NCI-H1105 (cell line): ENCODE measurements around the gene JARID2.

Experiments used
- DNase-seq: peaks from one replicate; lab custom pipeline; 2025; lab: John Stamatoyannopoulos, UW

Gene JARID2

DNA sequence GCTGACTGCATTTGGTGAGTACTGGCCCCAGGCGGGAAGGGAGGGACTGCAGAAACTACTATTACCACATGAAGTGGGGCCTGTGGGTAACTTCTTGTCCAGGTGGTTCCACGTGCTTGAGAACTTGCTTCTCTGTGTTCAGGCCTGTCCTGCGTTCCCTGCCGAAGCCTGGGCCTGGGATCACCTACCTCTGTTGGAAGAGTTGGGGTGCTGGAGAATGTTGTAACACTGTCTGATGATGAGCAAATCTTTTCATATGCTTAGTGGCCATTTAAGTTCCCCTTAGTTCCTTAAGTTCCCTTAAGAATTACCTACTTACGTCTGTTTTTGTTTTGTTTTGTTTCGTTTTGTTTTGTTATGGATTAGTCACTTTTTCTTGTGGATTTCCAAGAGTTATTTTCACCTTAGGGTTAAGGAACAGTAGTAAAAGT is 262.6 kb downstream of the JARID2 start:
- no peak for DNase-seq

DNA sequence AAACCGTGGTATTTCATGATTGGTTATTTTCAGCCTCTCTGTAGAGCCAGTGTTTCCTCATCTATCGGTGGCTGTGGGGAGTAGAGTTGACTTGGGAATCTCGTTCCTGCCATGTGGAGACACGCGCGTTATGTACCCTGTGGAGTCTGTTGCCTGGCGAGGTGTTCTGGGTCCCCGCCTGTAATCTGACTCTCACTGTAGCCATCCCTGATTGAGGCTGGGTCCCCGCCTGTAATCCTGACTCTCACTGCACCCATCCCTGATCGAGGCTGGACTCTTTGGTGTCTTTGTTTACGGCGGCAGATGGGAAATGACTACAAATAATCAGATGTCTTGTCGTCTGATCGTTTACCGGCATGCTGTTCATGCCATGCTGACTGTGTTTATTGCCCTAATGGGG is 263.1 kb downstream of the JARID2 start:
- no peak for DNase-seq

DNA sequence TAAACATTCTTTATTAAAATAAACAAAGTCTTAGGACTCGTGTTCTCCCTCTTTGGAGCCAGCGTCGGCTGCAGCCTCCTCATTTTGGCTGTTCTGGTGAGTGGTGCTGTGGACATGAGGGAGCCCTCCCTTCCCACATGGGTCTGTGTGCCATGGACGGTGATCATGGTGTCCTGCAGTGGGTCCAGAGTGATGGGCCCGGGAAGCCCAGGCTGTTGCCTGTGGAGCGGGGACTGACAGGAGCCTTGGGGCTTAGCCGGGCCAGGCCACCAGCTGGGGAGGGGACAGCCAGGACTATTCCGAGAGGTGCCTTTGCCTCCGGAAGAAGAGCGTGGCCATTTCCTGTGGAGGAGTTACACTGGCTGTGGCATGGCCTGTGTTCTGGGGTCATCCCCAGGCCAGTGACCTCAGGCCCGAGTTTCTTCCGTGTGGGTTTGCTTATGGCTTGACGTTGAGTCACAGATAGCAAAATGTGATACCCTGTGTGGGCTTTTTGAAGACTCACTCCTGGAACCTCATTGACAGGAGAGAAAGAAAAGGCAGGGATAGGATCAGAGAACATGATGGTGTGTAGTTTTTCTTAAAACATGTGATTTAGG is 263.6 kb downstream of the JARID2 start:
- no peak for DNase-seq

DNA sequence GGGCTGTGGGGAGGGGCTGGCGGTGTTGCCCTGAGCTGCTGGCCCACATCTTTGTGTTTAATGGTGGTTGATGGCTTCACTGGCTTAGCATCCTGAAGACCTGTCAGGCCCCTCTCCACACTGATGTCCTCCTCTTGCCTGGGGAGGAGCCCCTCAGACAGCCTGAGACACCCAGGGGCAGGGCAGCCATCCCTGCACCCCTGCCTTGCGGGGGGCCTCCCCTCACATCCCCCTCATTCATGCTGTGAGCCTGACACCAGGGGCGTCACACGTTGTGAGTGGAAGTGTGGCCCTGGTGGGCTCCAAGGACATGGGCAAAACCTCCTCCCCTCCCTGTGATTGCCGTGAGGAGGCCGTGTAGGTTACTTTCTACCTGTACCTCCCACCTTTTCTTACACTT is 264.3 kb downstream of the JARID2 start:
- DNase-seq = no peak

DNA sequence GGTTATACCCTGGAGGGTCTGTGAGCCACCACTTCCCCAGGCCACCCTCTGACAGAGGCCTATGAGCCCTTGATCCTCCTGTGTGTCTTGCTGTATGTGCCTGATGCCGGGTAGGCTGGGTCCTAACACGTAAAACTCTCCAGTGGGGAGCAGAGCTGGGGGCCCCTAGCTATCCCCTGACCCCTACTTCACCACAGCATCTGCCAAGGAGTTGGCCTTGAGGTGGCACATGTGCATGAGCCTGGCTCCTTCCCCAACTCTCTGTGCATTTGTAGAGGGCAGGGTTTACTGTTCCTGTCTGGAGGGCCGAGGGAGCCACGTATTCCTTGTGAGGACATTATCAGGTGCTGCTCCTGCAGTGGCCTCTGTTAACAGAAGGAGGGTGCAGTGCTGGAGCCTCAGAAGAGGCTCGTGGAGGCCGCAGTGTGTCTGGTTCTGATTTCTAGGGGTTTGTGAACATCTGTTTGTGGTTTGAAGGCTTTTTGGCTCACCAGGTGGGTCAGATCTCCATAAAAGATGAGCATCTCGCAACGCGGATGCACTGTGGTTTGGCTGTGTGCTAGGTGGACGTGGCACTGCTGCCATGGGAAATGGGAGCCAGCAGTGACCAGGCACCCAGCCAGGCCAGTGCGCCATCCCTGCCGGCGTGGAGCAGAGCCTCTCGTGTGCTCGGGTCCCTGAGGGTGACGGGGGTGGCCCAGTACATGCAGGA is 264.8 kb downstream of the JARID2 start:
- no peak for DNase-seq

DNA sequence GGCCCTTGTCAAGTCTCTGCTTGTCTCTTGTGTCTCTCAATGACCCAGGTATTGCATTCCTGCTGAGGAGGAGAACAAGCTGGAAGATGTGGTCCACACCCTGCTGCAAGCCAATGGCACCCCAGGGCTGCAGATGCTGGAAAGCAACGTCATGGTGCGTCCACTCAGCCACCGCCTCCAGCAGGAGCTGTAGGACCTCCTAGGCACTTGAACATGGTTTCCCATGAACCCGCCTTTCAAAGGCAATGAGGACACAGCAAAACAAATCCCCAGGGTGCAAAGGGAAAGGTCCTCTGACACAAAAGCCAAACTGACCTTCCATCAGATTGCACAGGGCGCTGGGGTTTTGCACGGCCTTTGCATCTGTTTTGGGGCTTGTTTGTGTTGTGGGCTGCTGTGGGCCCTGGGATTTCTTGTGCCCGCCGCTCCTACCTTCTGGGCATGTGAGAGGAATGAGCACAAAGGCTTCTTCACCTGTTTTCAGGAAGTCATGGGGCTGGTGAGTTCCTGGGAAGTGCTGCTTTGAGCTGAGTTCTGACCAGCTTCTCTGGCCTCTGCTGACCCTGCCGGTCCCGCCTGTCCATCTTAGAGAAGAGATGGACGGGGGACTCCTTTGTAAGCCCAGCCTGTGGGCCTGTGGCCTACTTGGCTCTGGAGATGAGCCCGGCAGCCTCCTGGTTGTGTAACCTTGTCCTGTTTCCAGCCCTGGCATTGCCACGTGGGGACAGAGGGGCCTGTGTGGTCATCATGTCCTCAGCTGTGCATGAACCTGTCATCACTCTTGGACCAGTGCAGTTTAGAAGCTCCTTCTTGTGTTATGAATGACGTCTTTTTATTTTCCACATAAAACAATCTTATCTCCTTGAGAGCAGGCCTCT is 265.6 kb downstream of the JARID2 start:
- no peak for DNase-seq

DNA sequence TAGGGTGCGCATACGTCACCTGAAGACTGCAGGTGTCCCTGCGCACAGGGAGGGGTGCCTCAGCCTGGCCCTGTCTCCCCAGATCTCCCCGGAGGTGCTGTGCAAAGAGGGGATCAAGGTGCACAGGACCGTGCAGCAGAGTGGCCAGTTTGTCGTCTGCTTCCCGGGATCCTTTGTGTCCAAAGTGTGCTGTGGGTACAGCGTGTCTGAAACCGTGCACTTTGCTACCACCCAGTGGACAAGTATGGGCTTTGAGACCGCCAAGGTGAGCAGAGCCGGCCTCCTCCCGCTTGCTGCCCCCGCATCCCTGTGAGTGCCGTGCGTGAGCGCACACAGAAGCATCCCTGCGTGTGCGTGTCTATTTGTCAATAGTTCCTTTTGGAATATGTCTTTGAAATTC is 266.3 kb downstream of the JARID2 start:
- DNase-seq = no peak

DNA sequence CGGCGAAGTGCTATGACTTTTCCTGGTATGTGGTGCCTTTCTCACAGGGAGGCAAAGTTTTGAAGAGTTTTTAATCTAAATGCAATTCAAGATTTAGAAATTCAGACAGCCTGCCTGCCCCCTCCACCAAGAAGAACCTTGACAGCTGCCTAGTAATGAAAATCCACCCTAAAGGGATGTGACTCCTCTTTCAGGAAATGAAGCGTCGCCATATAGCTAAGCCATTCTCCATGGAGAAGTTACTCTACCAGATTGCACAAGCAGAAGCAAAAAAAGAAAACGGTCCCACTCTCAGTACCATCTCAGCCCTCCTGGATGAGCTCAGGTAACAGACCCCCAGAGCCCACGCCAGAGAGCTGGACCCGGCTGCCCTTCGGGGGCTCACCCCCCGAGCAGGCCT is 266.9 kb downstream of the JARID2 start:
- no peak for DNase-seq

DNA sequence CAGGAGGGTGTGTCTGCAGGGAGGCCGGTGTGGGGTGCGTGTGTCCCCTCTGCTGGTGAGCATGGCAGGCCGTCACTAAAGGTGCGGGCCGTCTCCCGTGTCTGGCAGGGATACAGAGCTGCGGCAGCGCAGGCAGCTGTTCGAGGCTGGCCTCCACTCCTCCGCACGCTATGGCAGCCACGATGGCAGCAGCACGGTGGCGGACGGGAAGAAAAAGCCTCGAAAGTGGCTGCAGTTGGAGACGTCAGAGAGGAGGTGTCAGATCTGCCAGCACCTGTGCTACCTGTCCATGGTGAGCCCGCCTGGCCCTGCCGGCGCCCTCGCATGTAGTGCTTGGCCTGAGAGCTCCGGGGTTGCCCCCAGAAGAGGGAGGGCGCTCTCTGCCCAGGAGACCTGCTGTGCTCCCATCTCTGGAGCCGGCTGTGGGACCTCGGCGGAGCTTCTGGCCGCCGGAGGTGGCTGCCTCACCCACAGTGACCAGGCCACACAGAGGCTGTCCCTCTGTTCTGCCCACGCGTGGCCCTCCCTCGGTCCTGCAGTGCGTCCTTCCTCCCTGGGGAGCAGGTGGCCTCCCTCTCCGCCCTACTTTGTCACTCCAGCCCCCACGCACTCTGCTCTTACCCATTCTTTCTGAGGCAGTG is 267.4 kb downstream of the JARID2 start:
- DNase-seq = no peak

DNA sequence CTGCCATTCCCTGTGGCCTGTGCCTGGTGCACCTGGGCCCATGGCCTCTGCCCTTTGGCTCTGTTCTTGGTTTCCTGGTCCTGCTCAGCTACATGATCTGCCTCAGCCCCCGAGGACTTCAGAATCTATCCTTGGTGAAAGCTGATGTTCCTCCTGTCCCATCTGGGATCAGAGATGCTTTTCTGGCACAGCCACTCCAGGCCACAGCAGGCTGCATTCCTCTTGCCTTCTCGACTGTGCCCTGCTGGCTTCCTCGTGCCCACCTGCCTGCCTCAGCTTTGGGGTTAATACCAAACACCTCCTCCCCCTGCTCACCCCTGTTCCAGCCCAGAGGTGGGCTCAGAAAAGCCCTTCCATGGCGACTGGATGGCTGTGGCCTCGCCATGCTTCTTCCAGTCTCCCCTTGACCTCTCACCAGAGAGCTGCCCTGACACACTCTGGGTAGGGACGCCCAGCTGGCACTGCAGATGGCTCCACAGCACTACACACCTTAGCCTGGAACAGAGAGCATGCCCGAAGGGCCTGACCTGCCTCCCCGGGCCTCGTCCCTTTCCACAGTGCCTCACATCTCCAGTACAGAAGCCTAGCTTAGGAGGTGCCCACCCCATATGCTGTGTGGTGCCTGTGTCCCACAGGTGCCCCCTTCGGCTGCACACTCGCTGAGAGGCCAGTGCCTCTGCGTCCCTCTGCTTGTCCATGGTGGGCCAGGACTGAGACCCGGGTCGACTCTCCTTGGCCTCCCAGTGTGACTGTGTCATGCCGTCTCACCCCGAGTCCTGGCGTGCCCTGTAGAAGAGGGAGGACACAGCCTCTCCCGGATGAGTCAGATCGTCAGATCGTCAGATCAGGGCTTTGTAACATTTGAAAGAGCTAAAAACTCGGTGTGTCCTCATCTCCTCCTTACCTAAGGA is 268.2 kb downstream of the JARID2 start:
- no peak for DNase-seq

DNA sequence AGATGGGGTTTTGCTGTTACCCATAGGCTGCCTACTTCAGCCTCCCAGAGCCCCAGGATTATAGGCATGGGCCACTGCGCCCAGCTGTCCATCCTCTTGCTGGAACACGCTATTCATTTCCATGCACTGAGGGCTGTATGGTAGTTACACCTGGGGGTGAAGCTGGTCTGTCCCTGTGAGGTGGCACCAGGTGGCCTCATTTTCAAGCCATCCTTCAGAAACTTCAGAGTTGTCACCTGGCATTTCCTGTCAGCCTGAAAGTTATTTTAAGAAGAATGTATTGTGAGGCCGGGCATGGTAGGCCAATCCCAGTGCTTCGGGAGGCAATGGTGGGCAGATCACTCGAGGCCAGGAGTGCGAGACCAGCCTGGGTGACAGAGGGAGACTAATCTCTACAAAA is 269.4 kb downstream of the JARID2 start:
- no peak for DNase-seq

DNA sequence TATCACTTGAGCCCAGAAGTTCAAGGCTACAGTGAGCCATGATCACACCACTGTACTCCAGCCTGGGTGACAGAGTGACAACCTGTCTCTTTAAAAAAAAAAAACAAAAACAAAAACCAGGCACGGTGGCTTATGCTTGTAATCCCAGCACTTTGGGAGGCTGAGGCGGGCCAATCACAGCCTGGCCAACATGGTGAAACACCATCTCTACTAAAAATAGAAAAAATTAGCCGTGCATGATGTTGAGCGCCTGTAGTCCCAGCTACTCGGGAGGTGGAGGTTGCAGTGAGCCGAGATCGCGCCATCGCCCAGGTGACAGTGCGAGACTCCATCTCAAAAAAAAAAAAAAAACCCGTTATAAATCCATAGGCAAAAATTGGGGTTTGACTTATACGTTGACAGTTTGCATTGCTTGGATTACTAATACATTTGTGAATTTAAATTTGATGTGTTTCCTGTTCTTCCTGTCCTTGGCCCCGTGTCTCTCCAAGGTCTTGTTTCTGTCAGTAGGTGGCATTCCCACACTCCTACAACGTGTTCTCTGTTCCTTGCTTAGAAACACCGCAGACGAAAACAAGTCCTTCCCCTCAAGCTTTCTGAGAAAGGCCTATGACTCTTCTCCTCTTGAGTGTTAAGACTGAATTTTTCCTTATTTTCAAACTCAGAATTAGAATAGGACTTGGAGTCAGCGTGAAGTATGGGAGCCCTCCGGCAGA is 269.9 kb downstream of the JARID2 start:
- no peak for DNase-seq

DNA sequence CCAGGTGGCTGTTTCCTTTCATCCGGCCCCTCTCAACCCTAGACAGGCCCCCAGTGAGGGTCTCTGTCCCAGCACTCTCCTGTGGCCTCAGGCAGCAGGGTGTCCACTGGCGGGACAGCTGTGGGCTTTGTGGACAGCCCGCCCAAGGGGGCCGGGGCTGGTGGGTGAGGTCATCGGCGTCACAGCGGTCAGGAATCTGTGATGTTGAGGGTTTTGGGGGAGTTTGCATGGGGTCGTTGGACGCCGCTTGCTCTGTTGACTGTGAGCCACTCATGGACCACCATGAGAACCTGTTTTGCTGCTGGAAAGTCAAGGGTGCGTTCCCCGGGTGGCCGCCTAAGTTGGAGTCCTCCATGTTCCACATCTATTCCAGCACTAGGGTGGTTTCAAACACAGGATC is 270.5 kb downstream of the JARID2 start:
- DNase-seq = no peak

DNA sequence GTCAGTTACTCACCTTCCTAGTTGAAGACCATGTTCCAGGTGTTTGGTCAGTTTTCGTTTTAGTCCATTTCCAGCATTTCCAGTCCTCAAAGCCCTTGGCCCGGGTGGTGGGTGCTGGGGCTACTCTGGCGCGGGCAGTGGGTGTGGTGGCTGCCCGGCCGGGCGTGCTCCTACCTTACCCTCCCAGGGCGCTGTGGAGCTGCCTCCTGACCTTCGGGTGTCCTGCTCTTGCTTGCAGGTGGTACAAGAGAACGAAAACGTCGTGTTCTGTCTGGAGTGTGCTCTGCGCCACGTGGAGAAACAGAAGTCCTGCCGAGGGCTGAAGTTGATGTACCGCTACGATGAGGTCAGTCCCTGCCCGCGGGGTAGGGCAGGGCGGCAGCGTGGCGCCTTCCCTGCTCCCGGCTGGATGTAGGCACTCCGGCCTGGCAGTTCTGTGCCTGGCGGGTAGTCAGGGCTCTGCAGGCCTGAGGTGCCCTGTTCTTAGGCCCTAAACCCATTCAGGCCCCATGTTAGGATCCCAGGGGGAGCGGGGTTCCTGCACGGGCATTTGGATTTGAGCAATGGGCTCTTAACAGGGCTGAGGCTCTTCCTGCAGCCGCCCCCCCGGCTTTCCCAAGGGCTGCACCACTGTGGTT is 271.2 kb downstream of the JARID2 start:
- DNase-seq = no peak

DNA sequence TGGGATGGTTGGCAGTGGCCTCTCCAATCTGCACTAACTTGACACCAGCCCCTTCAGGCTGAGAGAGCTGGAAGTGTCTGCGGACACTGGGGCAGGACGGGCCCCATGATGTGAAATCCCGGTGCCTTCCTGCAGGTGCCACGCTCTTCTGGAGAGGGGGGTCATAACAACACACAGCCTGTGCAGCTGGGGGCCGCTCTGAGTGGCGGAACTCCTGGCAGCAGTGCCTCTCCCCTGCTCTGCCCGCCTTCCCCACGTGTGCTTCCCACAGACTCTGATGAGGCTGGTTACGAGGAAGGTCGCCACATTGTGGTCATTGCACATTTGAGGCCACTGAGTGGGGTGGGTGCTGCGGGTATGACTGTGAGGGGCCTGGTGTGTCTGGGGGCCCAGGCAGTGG is 271.7 kb downstream of the JARID2 start:
- DNase-seq = no peak

DNA sequence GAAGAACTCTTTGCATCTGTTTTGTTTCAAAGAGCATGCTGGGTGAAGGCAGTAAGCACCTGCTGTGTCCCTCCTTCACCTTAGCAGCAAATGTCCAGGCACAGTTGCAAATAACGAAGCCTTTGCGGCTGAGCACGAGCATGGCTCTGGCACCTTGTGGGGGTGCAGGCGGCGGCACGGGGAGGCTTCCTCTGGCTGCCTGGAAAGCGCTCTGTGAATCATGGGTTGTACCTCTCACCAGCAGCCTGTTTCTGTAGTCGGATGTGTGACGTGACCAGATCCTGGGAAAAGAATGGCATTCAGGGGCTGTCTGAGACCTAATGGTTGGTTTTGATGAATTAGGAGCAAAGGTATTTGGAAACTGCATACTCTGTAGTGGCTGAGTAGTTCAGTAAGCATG is 272.2 kb downstream of the JARID2 start:
- no peak for DNase-seq

DNA sequence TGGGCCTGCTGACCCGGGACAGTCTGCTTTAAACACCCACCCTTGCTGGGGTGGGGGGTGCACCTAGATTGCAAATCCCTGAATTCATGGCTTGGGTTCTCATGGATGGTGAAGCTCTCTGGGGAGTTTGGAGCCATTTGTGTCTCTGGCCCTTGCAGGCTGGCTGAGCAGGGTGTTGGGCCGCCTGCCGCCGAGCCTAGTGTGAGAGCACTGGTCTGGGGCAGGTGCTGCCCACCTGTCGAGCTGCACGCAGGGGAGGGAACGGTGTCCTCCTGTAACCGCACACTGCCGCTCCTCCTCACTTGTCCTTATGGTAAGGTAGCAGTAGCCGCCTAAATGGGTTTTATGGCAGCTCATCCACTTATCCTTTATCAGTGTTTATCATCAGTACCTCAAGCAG is 273.0 kb downstream of the JARID2 start:
- no peak for DNase-seq

DNA sequence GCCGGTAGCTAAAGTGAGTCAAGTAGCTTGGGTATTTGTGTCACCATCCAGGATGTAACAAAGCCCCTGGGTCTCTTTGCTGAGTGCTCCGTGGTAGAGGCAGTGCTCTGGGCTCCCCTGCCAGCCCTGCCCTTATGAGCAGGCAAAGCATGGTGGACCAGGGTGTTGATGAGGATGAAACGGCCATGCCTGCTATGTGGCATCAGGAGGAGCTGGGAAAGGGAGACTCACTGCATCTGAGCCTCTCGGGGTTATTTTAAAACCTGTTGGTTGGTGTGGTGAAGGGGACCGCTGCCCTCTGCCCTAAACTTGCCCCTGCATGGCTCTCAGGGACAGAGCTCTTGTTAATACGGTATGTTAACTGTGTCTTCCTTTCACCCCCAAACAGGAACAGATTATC is 273.8 kb downstream of the JARID2 start:
- no peak for DNase-seq

DNA sequence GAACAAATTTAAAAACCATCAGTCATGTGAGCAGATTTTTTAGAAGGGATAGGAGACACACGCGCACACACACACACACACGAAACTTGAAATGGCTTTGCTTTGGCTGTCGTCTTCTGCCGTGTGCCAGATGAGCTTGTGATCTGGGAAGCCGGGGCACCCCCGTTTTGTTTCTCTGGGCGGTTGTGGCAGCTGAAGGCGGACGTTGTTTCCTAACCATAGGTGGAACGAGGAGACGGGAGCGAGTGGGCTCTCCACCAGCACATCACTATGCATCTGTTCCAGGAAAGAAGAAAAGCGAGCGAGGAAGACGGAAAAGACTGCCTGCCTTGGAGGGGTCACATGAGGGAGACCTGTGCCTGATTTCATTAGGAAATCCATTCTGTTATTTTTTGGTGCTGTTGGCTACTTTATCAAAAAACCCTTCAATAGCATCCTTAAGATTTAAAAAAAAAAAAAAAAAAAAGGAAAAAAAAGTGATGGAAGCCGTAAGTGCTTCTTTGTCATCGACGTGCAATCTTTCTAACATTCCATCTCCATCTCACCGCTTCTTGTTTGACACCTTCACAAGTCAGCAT is 274.8 kb downstream of the JARID2 start:
- DNase-seq = no peak

DNA sequence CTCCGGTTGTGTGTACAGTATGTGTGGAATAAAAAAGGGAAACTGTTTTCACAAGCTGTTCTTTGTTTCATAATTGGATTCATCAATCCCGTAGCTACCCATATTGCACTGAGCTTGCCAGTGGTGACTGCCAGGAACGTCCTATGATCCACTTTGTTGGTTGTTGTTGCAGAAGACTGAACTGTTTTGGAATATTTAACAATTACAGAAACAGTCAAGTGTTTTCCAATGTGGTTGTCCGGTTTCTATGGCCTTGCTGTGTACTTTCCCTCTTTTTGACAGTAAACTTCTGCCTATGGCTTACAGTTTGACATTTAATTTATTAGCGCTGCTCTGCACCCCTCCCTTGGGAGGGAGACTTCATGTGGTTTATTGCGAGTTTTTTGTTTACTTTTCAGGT is 275.7 kb downstream of the JARID2 start:
- DNase-seq = no peak
